GM18517 (cell line): ENCODE measurements around the gene PLGRKT.
A peak's percentile ranks its signal among the peaks of the same experiment; 100 is the strongest.
"Not testable (repeated sequence)": the region's sequence is repeated elsewhere in the genome, so short reads cannot be mapped to it uniquely, and the experiment has no call there.

Experiments
- ATAC-seq: cut with Tn5 transposase; IDR thresholded peaks from one replicate; pipeline ENCODE4 v1.9.1; 2021; ENCODE audit warnings: mild to moderate bottlenecking, moderate library complexity; ENCODE audit not compliant: unreplicated experiment

The PLGRKT gene

GRCh38 chr9:5453004-5453403 is 15.3 kb upstream of the PLGRKT start:
- ATAC-seq = no peak

- ATAC-seq = no peak
These were observed 14.5 kb upstream of the PLGRKT start for GRCh38 chr9:5452286-5452609.

DNA sequence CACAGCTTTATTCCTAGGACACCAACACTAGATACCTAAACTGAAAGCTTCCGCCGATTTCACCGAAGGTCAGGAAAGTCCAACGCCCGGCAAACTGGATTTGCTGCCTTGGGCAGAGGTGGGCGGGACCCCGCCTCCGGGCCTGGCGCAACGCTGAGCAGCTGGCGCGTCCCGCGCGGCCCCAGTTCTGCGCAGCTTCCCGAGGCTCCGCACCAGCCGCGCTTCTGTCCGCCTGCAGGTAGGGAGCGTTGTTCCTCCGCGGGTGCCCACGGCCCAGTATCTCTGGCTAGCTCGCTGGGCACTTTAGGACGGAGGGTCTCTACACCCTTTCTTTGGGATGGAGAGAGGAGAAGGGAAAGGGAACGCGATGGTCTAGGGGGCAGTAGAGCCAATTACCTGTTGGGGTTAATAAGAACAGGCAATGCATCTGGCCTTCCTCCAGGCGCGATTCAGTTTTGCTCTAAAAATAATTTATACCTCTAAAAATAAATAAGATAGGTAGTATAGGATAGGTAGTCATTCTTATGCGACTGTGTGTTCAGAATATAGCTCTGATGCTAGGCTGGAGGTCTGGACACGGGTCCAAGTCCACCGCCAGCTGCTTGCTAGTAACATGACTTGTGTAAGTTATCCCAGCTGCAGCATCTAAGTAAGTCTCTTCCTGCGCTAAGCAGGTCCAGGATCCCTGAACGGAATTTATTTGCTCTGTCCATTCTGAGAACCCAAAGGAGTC is 12.8 kb upstream of the PLGRKT start, which contains the start of gene CD274:
Gene CD274, plus strand, starts transcription at position 184 of the 733 bp plus-strand sequence. CDS start 5,572 bp downstream, outside the sequence.
- peak; percentile 50 for ATAC-seq

- ATAC-seq = no peak
These were observed 12.0 kb upstream of the PLGRKT start for GRCh38 chr9:5449521-5450358.

DNA sequence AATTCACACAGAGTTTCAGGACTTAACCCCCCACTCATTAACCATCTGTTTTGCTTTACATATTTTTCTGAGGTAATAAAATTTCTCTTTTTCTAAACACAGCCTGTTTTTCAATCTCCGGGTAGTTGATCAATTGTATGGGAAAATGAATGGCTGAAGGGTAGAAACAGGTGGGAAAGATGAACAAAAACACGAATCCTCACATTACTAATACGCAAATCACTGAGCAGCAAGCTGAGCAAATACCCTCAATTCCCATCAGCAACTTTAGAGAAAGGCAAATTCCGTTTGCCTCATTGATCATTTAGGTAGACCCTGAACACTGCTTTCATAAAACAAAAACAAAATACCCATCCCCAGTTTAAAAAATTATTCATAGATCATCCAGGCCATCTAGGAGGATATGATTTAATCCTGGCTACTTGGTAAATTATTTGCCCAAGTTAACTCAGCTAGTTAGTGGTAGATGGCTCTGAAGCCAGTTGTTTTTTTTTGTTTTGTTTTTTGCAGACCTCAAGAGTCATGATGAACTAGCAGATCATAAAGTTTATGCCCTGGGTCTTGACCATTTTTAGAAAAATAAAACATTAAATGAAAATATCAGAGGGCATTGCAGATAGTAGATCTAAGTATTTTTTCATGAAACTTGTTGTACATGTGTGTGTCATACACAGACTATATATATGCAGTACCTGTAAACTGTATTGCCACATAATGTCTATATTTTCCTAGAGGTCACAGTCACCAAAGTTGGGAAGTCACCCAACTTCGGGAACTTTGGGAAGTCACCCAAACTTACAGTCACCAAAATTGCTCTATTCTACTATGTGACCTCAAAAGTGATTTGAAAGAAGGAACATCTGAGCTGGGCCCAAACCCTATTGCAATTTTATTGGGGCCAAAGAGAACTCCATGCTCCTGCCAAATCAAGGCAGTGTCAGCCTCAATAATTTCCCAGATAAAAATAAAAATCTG is 11.0 kb upstream of the PLGRKT start:
- ATAC-seq = no peak

DNA sequence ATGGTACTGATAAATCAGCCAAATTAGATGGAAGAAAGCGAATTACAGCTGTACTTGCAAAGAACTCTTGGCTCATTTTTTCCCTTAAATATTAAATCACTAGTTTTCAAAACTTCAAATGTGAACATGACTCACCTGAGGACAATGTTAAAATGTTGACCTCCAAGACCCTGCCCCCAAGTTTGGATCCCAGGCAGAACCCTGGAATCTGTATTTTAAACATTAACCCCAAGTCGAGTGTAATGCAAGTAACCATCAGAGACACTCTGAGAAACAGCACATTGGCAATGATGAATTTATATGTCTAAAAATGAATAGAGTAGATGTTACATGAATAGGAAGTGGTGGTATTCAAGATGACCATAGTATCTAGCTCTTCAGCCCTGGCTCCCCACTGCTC is 10.3 kb upstream of the PLGRKT start:
- no peak for ATAC-seq

GRCh38 chr9:5447337-5447736 is 9.6 kb upstream of the PLGRKT start:
- no peak for ATAC-seq

GRCh38 chr9:5446451-5447236 is 8.9 kb upstream of the PLGRKT start:
- ATAC-seq = no peak

DNA sequence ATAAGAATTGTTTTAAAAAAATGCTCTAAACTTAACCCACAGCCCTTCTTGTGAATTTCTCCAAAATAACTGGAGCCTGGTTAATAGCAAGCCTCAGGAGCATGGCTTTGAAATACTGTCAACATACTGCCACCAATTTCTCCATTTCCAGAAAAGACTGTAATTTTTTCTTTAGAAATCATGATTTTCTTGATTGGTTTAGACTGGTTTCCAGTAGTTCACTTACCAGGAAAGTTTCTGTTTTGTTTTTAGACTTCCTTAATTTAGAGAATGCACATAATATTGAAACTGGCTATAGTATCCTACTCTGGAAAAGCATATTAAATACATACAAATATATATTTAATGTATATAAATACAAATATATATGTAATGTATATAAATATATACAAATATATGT is 8.2 kb upstream of the PLGRKT start:
- no peak for ATAC-seq

DNA sequence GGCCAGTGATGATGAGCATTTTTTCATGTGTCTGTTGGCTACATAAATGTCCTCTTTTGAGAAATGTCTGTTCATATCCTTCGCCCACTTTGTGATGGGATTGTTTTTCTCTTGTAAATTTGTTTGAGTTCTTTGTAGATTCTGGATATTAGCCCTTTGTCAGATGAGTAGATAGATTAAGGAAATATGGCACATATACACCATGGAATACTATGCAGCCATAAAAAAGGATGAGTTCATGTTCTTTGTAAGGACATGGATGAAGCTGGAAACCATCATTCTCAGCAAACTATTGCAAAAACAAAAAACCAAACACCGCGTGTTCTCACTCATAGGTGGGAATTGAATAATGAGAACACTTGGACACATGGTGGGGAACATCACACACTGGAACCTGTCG is 7.4 kb upstream of the PLGRKT start:
- ATAC-seq = not testable (repeated sequence)

GRCh38 chr9:5443850-5444249 is 6.1 kb upstream of the PLGRKT start:
- no peak for ATAC-seq

- ATAC-seq = no peak
These were observed 4.8 kb upstream of the PLGRKT start for GRCh38 chr9:5442400-5443011.

DNA sequence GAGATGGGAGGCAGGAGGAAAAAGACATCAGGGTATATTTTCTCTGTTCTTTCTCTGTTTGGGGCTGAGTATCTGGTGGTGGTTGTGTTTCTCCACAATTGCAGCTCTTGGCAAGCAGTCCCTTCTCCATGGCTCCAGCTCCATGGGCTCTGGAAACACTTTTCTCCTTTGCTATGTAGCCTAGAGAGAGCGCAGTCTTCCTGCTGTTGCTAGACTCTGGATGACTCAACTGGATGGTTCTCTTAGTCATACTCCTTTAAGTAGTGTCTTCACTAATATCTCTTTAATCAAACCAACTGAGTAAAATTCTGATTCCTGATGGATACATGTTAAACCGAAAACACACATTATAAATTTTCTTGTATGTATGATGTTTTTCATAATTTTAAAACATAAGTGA is 3.3 kb upstream of the PLGRKT start:
- ATAC-seq = no peak

GRCh38 chr9:5440426-5440825 is 2.7 kb upstream of the PLGRKT start:
- no peak for ATAC-seq

- ATAC-seq = peak; percentile 67
These were observed 807 bp upstream of the PLGRKT start for GRCh38 chr9:5438301-5439162.

- ATAC-seq = no peak
These were observed 1.3 kb downstream of the PLGRKT start for GRCh38 chr9:5436441-5436840.

GRCh38 chr9:5435912-5436311 is 1.8 kb downstream of the PLGRKT start:
- ATAC-seq = no peak

DNA sequence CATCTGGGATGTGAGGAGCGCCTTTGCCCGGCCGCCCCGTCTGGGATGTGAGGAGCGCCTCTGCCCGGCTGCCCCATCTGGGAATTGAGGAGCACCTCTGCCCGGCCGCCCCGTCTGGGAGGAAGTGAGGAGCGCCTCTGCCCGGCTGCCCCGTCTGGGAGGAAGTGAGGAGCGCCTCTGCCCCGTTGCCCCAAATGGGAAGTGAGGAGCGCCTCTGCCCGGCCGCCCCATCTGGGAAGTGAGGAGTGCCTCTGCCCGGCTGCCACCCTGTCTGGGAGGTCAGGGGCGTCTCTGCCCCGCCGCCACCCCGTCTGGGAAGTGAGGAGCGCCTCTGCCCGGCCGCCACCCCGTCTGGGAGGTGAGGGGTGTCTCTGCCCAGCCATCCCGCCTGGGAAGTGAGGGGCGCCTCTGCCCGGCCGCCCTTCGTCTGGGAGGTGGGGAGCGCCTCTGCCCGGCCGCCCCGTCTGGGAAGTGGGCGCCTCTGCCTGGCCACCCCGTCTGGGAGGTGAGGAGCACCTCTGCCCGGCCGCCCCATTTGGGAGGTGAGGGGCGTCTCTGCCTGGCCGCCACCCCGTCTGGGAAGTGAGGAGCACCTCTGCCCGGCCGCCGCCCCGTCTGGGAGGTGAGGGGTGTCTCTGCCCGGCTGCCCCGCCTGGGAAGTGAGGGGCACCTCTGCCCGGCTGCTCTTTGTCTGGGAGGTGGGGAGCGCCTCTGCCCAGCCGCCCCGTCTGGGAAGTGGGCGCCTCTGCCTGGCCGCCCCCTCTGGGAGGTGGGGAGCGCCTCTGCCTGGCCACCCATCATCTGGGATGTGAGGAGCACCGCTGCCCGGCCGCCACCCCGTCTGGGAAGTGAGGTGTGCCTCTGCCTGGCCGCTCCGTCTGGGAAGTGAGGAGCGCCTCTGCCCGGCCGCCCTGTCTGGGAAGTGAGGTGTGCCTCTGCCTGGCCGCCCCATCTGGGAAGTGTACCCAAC is 3.6 kb downstream of the PLGRKT start:
- ATAC-seq = not testable (repeated sequence)
